ENCODE measurements around the gene NDNF. TPM values are rescaled to one million over a fixed set of nuclear protein-coding genes. Genes with fewer than 3 reads are reported as not detected.

NDNF gene
- total RNA-seq, 1 experiment from 2014 or later, result 0.22 TPM

DNA sequence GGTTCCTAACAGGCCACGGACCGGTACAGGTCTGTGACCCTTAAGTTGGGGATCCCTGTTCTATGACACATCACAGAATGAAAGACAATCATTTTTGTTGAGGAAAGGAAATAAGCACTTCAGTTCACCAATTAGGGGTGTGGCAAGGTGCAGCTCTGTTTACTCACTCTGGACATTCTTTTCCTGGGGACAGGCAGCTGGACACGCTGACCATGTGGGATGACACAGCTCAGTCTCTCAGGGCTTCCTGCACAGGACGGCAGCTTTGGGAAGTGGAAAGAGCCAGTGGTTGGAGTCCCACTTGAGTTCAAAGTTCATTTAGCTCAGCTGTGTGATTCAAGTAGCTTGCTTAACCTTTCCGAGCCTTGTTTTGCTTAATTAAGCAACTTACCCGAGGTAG, 55.7 kb downstream of the NDNF start:
- ATAC-seq, result no peak
- H3K27ac ChIP-seq (ENCODE audit: low read depth, low read length), result no peak overlapping the region
- H3K9me2 ChIP-seq (ENCODE audit: insufficient read depth), result no peaks in the 10 kb centered on the region
- H3K9ac ChIP-seq (ENCODE audit: low read length), result no peak overlapping the region
- no peak for TF ChIP-seq RAD21 (IDR thresholded peaks at IDR 0.05; ENCODE audit: low read depth)
- TF ChIP-seq ZNF274 (IDR thresholded peaks at IDR 0.05; ENCODE audit: low read depth, low read length), result no peak
- no peak for TF ChIP-seq POLR2A (IDR thresholded peaks at IDR 0.05; ENCODE audit: borderline replicate concordance, extremely low read depth, insufficient read depth, insufficient read length)
- TF ChIP-seq ZFX (IDR thresholded peaks at IDR 0.05), result no peak
- TF ChIP-seq, protein P1, sequence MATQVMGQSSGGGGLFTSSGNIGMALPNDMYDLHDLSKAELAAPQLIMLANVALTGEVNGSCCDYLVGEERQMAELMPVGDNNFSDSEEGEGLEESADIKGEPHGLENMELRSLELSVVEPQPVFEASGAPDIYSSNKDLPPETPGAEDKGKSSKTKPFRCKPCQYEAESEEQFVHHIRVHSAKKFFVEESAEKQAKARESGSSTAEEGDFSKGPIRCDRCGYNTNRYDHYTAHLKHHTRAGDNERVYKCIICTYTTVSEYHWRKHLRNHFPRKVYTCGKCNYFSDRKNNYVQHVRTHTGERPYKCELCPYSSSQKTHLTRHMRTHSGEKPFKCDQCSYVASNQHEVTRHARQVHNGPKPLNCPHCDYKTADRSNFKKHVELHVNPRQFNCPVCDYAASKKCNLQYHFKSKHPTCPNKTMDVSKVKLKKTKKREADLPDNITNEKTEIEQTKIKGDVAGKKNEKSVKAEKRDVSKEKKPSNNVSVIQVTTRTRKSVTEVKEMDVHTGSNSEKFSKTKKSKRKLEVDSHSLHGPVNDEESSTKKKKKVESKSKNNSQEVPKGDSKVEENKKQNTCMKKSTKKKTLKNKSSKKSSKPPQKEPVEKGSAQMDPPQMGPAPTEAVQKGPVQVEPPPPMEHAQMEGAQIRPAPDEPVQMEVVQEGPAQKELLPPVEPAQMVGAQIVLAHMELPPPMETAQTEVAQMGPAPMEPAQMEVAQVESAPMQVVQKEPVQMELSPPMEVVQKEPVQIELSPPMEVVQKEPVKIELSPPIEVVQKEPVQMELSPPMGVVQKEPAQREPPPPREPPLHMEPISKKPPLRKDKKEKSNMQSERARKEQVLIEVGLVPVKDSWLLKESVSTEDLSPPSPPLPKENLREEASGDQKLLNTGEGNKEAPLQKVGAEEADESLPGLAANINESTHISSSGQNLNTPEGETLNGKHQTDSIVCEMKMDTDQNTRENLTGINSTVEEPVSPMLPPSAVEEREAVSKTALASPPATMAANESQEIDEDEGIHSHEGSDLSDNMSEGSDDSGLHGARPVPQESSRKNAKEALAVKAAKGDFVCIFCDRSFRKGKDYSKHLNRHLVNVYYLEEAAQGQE (IDR thresholded peaks at IDR 0.05; ENCODE audit: low read depth), result no peak
- TF ChIP-seq SIN3A (IDR thresholded peaks at IDR 0.05; ENCODE audit: low read depth), result no peak
- no peak for TF ChIP-seq SRF (IDR thresholded peaks at IDR 0.05; ENCODE audit: low read depth)
- no peak for TF ChIP-seq CBX3 (IDR thresholded peaks at IDR 0.05; ENCODE audit: low read depth)
- POLR2A ChIA-PET, result no interaction called here
- H4K20me1 ChIP-seq (ENCODE audit: insufficient read depth), result no peaks in the 10 kb centered on the region
- no peaks in the 10 kb centered on the region for H3K79me2 ChIP-seq (ENCODE audit: insufficient read depth, low read length)
- CTCF ChIA-PET, result no interaction called here
- BruUV-seq (replicated peaks), result no TSS peak
- no peaks in the 10 kb centered on the region for H3K9me3 ChIP-seq (ENCODE audit: control insufficient read depth in 1 of 2, insufficient read depth in 1 of 2, low read depth in 1 of 2, low read length in 2 of 2)
- no peak overlapping the region for H3K4me3 ChIP-seq (replicated peaks in 1 of 2; ENCODE audit: low read depth in 1 of 2, low read length in 2 of 2)
- intact Hi-C loops (cut with micrococcal nuclease), result no loop called here
- no peak overlapping the region for H2AFZ ChIP-seq (ENCODE audit: low read depth, low read length, poor library complexity, severe bottlenecking)
- DNase-seq (ENCODE audit: low read depth, low spot score), result no peak
- no peaks in the 10 kb centered on the region for H3K27me3 ChIP-seq (ENCODE audit: insufficient read depth, low read length)
- RAD21 ChIA-PET (ENCODE audit: low non-redundant PET in 1 of 2, low total read pairs in 2 of 2, uncharacterized antibody in 2 of 2, unreplicated experiment in 2 of 2), result no interaction called here
- no peak overlapping the region for H3K4me2 ChIP-seq (ENCODE audit: low read length)
- no peaks in the 10 kb centered on the region for H3K4me1 ChIP-seq (ENCODE audit: control insufficient read depth in 1 of 2, insufficient read depth in 2 of 2, low read length in 2 of 2)
- no peaks in the 10 kb centered on the region for H3K36me3 ChIP-seq (ENCODE audit: control insufficient read depth in 1 of 2, insufficient read depth in 2 of 2, low read length in 2 of 2)

DNA sequence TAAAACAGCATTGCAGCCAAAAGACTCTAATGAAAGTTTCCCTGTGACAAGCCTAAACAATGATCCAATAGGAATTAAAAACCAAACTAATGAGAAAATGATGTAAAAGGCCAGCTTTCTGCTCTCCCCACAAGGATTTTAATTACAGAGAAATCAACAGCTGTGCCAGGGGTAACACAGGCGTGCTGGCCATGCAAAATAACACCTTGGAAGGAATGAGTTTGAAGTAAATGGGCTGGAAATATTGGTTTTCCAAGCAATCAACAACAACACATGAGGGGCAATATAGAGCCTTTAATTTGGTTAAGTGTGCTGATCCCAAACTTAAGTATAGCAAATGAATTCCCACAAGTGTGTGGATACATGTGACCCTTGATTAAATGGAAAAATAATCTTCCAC, 56.9 kb downstream of the NDNF start:
- POLR2A ChIA-PET, result no interaction called here

More for the DNA sequence above, 56.9 kb downstream of the NDNF start:
- TF ChIP-seq SP1 (IDR thresholded peaks at IDR 0.05; ENCODE audit: low read depth) (no peak), JUND (IDR thresholded peaks at IDR 0.05) (no peak), RAD21 (IDR thresholded peaks at IDR 0.05; ENCODE audit: low read depth) (no peak), YY1 (IDR thresholded peaks at IDR 0.05; ENCODE audit: extremely low read depth, insufficient replicate concordance, low read depth, low read length) (no peak), EGR1 (IDR thresholded peaks at IDR 0.05; ENCODE audit: low read depth) (no peak), ELF1 (IDR thresholded peaks at IDR 0.05; ENCODE audit: borderline replicate concordance, low read depth) (no peak), POLR2AphosphoS5 (IDR thresholded peaks at IDR 0.05; ENCODE audit: low read depth, low read length) (no peak), EZH2 (IDR thresholded peaks at IDR 0.05) (no peak), SIN3A (IDR thresholded peaks at IDR 0.05; ENCODE audit: low read depth) (no peak), SRF (IDR thresholded peaks at IDR 0.05; ENCODE audit: low read depth) (no peak), ZNF274 (IDR thresholded peaks at IDR 0.05; ENCODE audit: low read depth, low read length) (no peak), FOSL1 (IDR thresholded peaks at IDR 0.05; ENCODE audit: low read depth) (no peak), TCF7L2 (IDR thresholded peaks at IDR 0.05; ENCODE audit: borderline replicate concordance, extremely low read depth, insufficient read depth, insufficient read length) (no peak), EZH2phosphoT487 (IDR thresholded peaks at IDR 0.05; ENCODE audit: borderline replicate concordance) (no peak)
- TF ChIP-seq, protein P2, sequence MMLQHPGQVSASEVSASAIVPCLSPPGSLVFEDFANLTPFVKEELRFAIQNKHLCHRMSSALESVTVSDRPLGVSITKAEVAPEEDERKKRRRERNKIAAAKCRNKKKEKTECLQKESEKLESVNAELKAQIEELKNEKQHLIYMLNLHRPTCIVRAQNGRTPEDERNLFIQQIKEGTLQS (IDR thresholded peaks at IDR 0.05), result no peak
- Histone ChIP-seq H3K27me3 (ENCODE audit: insufficient read depth, low read length) (no peaks in the 10 kb centered on the region), H3K9me2 (ENCODE audit: insufficient read depth) (no peaks in the 10 kb centered on the region), H4K20me1 (ENCODE audit: insufficient read depth) (no peaks in the 10 kb centered on the region), H3K4me3 (replicated peaks in 1 of 2; ENCODE audit: low read depth in 1 of 2, low read length in 2 of 2) (no peak overlapping the region), H3K79me2 (ENCODE audit: insufficient read depth, low read length) (no peaks in the 10 kb centered on the region), H3K27ac (ENCODE audit: low read depth, low read length) (no peak overlapping the region), H3K36me3 (ENCODE audit: control insufficient read depth in 1 of 2, insufficient read depth in 2 of 2, low read length in 2 of 2) (no peaks in the 10 kb centered on the region), H3K9me3 (ENCODE audit: control insufficient read depth in 1 of 2, insufficient read depth in 1 of 2, low read depth in 1 of 2, low read length in 2 of 2) (no peaks in the 10 kb centered on the region), H3K4me1 (ENCODE audit: control insufficient read depth in 1 of 2, insufficient read depth in 2 of 2, low read length in 2 of 2) (no peaks in the 10 kb centered on the region), H3K4me2 (ENCODE audit: low read length) (no peak overlapping the region), H3K9ac (ENCODE audit: low read length) (no peak overlapping the region), H2AFZ (ENCODE audit: low read depth, low read length, poor library complexity, severe bottlenecking) (no peak overlapping the region)
- no TSS peak for BruUV-seq (replicated peaks)
- RAD21 ChIA-PET (ENCODE audit: low non-redundant PET in 1 of 2, low total read pairs in 2 of 2, uncharacterized antibody in 2 of 2, unreplicated experiment in 2 of 2), result no interaction called here
- DNase-seq (ENCODE audit: low read depth, low spot score) (no peak), ATAC-seq (no peak)
- intact Hi-C loops (cut with micrococcal nuclease), result no loop called here
- CTCF ChIA-PET, result no interaction called here

Measured in HCT116 (cell line).